BE2C (cell line): ENCODE measurements around the gene SPRED2.

ENCODE experiments used
- DNase-seq: peaks from one replicate; pipeline ENCODE4 v3.0.0-alpha.2; 2020
- H3K27me3 ChIP-seq: fragments of 250-450 bp; sonication (Bioruptor Pico); 2 replicates; pipeline ENCODE4 v1.5.1; 2020; ENCODE audit warnings: mild to moderate bottlenecking
- H3K36me3 ChIP-seq: fragments of 250-450 bp; sonication (Bioruptor Pico); 2 replicates; pipeline ENCODE4 v1.5.1; 2020; ENCODE audit warnings: mild to moderate bottlenecking
- H3K4me1 ChIP-seq: fragments of 250-450 bp; sonication (Bioruptor Pico); 2 replicates; pipeline ENCODE4 v1.5.1; 2020
- H3K4me3 ChIP-seq: 2 replicates; pipeline ENCODE4 v1.5.1; 2011; ENCODE audit warnings: low read depth, low read length
- H3K9me3 ChIP-seq: fragments of 250-450 bp; sonication (Bioruptor Pico); 2 replicates; pipeline ENCODE4 v1.5.1; 2020
- TF ChIP-seq, protein P1 (sequence below): IDR thresholded peaks from 2 replicates; pipeline ENCODE4 v1.5.1; 2012; ENCODE audit warnings: mild to moderate bottlenecking, low read depth, low read length

The SPRED2 gene

DNA sequence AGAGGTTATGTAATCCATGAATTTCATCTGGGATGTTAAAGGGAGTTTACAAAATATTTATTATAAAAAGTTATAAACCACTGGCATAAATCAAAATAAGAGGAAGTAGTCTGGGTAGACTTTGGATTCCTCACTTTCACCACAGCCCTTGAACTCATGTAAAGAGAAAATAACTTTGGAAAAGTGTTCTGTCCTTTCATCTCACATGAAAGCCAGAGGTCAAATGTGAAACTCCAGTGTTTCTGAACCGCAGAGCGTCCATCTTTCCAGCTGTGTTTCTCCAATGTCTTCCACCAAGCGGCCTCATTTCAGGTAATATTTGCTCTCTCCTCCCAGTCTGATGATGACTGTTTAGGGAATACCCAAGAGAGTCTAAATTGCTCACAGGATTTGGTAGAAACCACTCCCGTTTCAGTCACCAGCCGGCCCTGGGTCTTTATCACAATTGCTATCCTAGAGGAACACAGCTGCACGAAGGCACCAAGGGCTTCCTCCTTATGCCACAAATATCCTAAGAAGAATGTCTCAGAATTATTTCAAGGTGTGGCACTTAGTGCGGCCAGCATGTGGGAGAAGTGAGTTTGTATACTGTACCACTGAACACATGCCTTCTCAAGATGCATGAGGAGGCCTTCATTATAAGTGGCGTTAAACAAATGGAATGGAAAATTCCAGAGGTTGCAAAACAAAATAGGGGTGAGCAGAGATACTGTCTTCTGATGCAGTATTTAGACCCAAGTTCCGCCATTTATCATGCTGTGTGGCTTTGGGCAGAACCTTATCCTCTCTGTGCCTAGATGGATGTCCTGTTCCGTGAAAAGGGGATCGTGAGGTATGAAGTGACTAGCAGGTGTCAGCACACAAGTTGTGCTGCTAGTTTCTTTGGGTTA is 140.9 kb downstream of the SPRED2 start:
- no peak overlapping the region for H3K4me3 ChIP-seq
- H3K27me3 ChIP-seq, result no peaks in the 10 kb centered on the region
- H3K4me1 ChIP-seq, result no peaks in the 10 kb centered on the region
- H3K36me3 ChIP-seq, result no peaks in the 10 kb centered on the region
- H3K9me3 ChIP-seq, result no peaks in the 10 kb centered on the region
- no peak for DNase-seq
- TF ChIP-seq, protein P1, sequence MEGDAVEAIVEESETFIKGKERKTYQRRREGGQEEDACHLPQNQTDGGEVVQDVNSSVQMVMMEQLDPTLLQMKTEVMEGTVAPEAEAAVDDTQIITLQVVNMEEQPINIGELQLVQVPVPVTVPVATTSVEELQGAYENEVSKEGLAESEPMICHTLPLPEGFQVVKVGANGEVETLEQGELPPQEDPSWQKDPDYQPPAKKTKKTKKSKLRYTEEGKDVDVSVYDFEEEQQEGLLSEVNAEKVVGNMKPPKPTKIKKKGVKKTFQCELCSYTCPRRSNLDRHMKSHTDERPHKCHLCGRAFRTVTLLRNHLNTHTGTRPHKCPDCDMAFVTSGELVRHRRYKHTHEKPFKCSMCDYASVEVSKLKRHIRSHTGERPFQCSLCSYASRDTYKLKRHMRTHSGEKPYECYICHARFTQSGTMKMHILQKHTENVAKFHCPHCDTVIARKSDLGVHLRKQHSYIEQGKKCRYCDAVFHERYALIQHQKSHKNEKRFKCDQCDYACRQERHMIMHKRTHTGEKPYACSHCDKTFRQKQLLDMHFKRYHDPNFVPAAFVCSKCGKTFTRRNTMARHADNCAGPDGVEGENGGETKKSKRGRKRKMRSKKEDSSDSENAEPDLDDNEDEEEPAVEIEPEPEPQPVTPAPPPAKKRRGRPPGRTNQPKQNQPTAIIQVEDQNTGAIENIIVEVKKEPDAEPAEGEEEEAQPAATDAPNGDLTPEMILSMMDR, result no peak

DNA sequence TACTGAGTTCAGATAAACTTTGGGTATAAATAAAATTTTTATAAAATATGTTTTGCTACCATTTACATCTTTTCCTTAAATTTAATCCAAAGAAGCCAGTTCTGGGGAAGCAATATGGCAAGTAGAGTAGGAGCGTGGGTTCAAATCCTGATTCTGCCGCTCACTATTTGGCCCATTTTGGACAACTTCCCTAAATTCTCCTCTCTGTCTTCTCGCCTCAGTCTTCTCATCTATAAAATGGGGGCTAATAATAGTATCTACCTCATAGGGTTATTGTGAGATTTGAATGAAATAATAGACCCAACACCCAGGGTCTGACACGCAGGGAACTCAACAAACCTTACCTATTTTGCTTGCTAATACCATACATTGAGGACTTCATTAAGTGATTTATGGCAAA is 145.0 kb downstream of the SPRED2 start:
- Histone ChIP-seq H3K36me3 (no peaks in the 10 kb centered on the region), H3K27me3 (no peaks in the 10 kb centered on the region), H3K4me1 (no peaks in the 10 kb centered on the region), H3K4me3 (no peak overlapping the region), H3K9me3 (no peaks in the 10 kb centered on the region)
- no peak for DNase-seq
- TF ChIP-seq, protein P1, result no peak

DNA sequence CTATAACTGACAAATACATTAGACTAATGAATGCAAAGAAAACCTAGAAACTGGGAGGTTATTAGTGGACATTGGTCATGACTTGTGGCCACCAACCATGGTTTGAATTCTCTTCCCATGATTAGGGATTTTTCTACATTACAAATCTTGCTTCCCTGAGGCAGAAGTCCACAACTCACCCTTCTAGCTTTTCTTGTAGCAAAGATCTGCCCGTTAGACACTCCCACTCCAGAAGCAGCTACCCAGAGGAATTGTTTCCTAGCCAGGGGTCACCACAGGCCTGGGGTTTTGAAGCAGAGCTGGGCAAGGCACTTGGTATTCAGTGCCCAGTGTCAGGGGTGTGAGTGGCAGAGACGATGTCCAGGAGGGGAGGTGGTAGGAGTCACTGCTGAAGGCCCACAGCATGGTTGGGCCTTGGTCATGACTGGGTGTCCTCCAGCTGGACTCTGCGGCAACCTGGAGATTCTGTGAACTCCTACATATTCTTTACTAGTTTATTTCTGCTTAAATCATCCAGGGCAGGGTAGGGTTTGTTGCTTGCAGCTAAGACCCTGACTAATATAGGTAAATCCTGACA is 149.8 kb downstream of the SPRED2 start:
- Histone ChIP-seq H3K4me1 (no peaks in the 10 kb centered on the region), H3K4me3 (no peak overlapping the region), H3K9me3 (no peaks in the 10 kb centered on the region), H3K27me3 (no peaks in the 10 kb centered on the region), H3K36me3 (no peaks in the 10 kb centered on the region)
- TF ChIP-seq, protein P1, result no peak
- no peak for DNase-seq

DNA sequence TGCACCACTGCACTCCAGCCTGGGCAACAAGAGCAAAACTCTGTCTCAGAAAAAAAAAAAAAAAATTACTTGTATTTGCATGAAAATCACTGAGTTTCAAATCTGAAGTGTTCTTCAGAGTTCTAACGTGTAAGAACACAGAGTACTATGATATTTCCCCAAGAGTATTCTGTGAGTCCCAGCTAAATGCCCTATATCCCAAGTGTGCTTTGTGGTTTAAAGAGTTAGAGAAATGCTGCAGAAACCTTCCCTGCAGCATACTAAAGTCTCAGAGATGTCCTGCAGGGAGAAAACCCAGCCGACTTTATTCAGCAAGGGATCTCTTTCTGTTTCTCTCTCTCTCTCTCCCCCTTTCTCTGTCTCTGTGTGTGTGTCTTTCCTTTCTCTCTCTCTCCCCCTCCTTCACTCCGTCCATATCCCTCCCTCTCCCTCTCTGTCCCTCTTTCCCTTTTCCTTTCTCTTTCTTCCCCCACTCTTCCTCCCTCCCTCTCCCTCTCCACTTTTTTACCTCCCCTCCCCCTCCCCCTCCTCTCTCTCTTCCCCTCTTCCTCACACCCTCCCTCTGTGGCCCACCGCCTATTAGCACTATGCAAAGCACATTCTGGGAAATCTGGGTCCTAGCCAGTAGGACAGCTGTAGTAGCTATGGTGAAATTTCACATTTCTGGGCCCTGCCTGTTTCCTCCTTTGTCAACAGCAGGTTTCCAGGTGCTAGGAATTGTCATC is 150.6 kb downstream of the SPRED2 start:
- Histone ChIP-seq H3K4me1 (no peaks in the 10 kb centered on the region), H3K4me3 (no peak overlapping the region), H3K36me3 (no peaks in the 10 kb centered on the region), H3K27me3 (no peaks in the 10 kb centered on the region), H3K9me3 (no peaks in the 10 kb centered on the region)
- TF ChIP-seq, protein P1, result no peak
- DNase-seq, result no peak

DNA sequence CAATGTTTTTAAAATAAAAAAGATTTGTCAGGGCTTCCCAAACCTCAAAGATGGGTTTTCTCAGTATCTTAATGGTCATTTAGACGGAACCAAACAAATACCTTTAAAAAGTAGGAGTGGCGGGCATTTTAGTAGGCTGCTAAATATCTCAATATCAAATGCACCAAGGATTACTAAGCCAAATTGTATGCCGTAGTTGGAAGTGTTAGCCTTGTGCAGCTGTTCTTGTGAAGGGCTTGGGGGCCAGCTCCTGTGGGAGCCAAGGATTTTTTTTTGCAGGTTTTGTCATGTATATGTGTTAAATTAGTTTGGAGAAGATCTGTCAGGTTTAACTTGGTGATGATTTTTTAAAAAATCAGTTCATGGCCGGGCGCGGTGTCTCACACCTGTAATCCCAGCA is 152.6 kb downstream of the SPRED2 start:
- no peak overlapping the region for H3K4me3 ChIP-seq
- no peaks in the 10 kb centered on the region for H3K27me3 ChIP-seq
- no peak for DNase-seq
- no peaks in the 10 kb centered on the region for H3K9me3 ChIP-seq
- H3K36me3 ChIP-seq, result no peaks in the 10 kb centered on the region
- H3K4me1 ChIP-seq, result no peaks in the 10 kb centered on the region
- TF ChIP-seq, protein P1, result no peak
